Neural cell (in vitro differentiated cells): ENCODE data around the gene GH1. TPM values are rescaled to one million over a fixed set of nuclear protein-coding genes. Genes with fewer than 3 reads are reported as not detected.
"Not testable (repeated sequence)": the region's sequence is repeated elsewhere in the genome, so short reads cannot be mapped to it uniquely, and the experiment has no call there.

Experiments
- H2AFZ ChIP-seq: fragments of 200-600, 300-800 bp; sonication (generic), shearing (Covaris generic); 2 replicates; pipeline ENCODE4 v1.6.0; 2014; ENCODE audit warnings: low read depth, mild to moderate bottlenecking, antibody characterized with exemption, low read length, moderate library complexity
- H3F3A ChIP-seq: fragments of 200-600 bp; shearing (Covaris generic); 2 replicates; pipeline ENCODE4 v1.6.1; 2016; ENCODE audit warnings: mild to moderate bottlenecking, moderate library complexity, mixed read lengths, antibody characterized with exemption, low read length; ENCODE audit not compliant: insufficient read depth, poor library complexity, severe bottlenecking
- H3K27ac ChIP-seq: fragments of 200-600, 300-800 bp; sonication (generic), shearing (Covaris generic); 2 replicates; pipeline ENCODE4 v1.5.1; 2014; ENCODE audit warnings: mild to moderate bottlenecking, low read length, moderate library complexity
- H3K27me3 ChIP-seq: fragments of 300-800, 200-600 bp; sonication (generic), shearing (Covaris generic); 2 replicates; pipeline ENCODE4 v1.6.0; 2014; ENCODE audit warnings: mild to moderate bottlenecking, low read depth, low read length, moderate library complexity; ENCODE audit not compliant: insufficient read depth
- H3K36me3 ChIP-seq: fragments of 300-800, 200-600 bp; sonication (generic), shearing (Covaris generic); 2 replicates; pipeline ENCODE4 v1.5.1; 2014; ENCODE audit warnings: mild to moderate bottlenecking, antibody characterized with exemption, low read length, moderate library complexity; ENCODE audit not compliant: insufficient read depth
- H3K4me2 ChIP-seq: fragments of 300-800, 200-600 bp; sonication (generic), shearing (Covaris generic); 2 replicates; pipeline ENCODE4 v1.6.0; 2014; ENCODE audit warnings: mild to moderate bottlenecking, low read length
- H3K4me3 ChIP-seq: fragments of 300-800, 200-600 bp; sonication (generic), shearing (Covaris generic); 2 replicates; pipeline ENCODE4 v1.5.1; 2014; ENCODE audit warnings: mild to moderate bottlenecking, low read length, moderate library complexity
- H3K79me2 ChIP-seq: fragments of 200-600 bp; shearing (Covaris generic); replicated peaks from 2 replicates; pipeline ENCODE4 v1.6.0; 2014; ENCODE audit warnings: mild to moderate bottlenecking, low read length, moderate library complexity; ENCODE audit not compliant: insufficient read depth
- H3K9ac ChIP-seq: fragments of 300-800, 200-600 bp; sonication (generic), shearing (Covaris generic); 2 replicates; pipeline ENCODE4 v1.6.1; 2016; ENCODE audit warnings: mild to moderate bottlenecking, low read length, mixed read lengths
- H3K9me2 ChIP-seq: fragments of 200-600 bp; shearing (Covaris generic); 2 replicates; pipeline ENCODE4 v1.6.1; 2016; ENCODE audit warnings: mild to moderate bottlenecking, low read length, mixed read lengths; ENCODE audit not compliant: insufficient read depth
- H3K9me3 ChIP-seq: fragments of 200-600, 300-800 bp; sonication (generic), shearing (Covaris generic); 2 replicates; pipeline ENCODE4 v1.6.1; 2016; ENCODE audit warnings: mild to moderate bottlenecking, mixed run types, low read length, moderate library complexity, mixed read lengths
- H4K20me1 ChIP-seq: fragments of 200-600 bp; shearing (Covaris generic); 2 replicates; pipeline ENCODE4 v1.6.1; 2016; ENCODE audit warnings: mild to moderate bottlenecking, mixed run types; ENCODE audit not compliant: insufficient read depth
- CTCF ChIP-seq: fragments of 450-650 bp; IDR thresholded peaks from 2 replicates; pipeline ENCODE4 v1.5.1; 2014; ENCODE audit warnings: antibody characterized with exemption, mild to moderate bottlenecking, moderate library complexity; ENCODE audit not compliant: poor library complexity, severe bottlenecking
- EP300 ChIP-seq: fragments of 450-650 bp; conservative IDR thresholded peaks from 2 replicates; pipeline ENCODE4 v1.6.1; 2014; ENCODE audit warnings: antibody characterized with exemption, mild to moderate bottlenecking, moderate library complexity; ENCODE audit not compliant: poor library complexity, severe bottlenecking
- EZH2 ChIP-seq: fragments of 200-600, 300-800 bp; shearing (Covaris generic), sonication (generic); IDR thresholded peaks from 2 replicates; pipeline ENCODE4 v1.6.1; 2014; ENCODE audit warnings: antibody characterized with exemption, low read length, borderline replicate concordance, mild to moderate bottlenecking; ENCODE audit not compliant: insufficient read depth, poor library complexity, severe bottlenecking
- MXI1 ChIP-seq: fragments of 450-650 bp; conservative IDR thresholded peaks from 2 replicates; pipeline ENCODE4 v1.6.1; 2014; ENCODE audit warnings: antibody characterized with exemption, mild to moderate bottlenecking; ENCODE audit not compliant: poor library complexity, severe bottlenecking
- POLR2AphosphoS5 ChIP-seq: IDR thresholded peaks from 2 replicates; pipeline ENCODE4 v1.6.1; 2012
- RAD21 ChIP-seq: fragments of 450-650 bp; conservative IDR thresholded peaks from 2 replicates; pipeline ENCODE4 v1.6.1; 2014; ENCODE audit warnings: antibody characterized with exemption, mild to moderate bottlenecking, moderate library complexity
- REST ChIP-seq: IDR thresholded peaks from 2 replicates; pipeline ENCODE4 v1.6.1; 2012; ENCODE audit warnings: borderline replicate concordance
- SMC3 ChIP-seq: fragments of 450-650 bp; conservative IDR thresholded peaks from 2 replicates; pipeline ENCODE4 v1.6.1; 2014; ENCODE audit warnings: antibody characterized with exemption, mild to moderate bottlenecking, moderate library complexity; ENCODE audit not compliant: poor library complexity
- TAF1 ChIP-seq: IDR thresholded peaks from 2 replicates; pipeline ENCODE4 v1.6.1; 2012; ENCODE audit warnings: low read depth
- polyA plus RNA-seq: library from polyadenylated mRNA; depleted of rRNA; stranded (reverse); fragments of >200 nt; gene quantifications from 2 replicates; pipeline ENCODE4 v1.2.3, GENCODE V29; 2014

Gene GH1
- polyA plus RNA-seq, 1 donor from 2014 or later = not detected

GRCh38 chr17:63880706-63881105 lies 37.9 kb downstream of the GH1 start:
- Histone ChIP-seq H3K4me2 (no peak overlapping the region), H3K9me3 (no peaks in the 10 kb centered on the region), H3K27me3 (no peaks in the 10 kb centered on the region), H3K27ac (no peak overlapping the region), H3K9me2 (no peaks in the 10 kb centered on the region), H3K36me3 (no peaks in the 10 kb centered on the region), H3K4me3 (no peak overlapping the region), H4K20me1 (no peaks in the 10 kb centered on the region), H2AFZ (no peak overlapping the region), H3K79me2 (no peaks in the 10 kb centered on the region), H3K9ac (no peak overlapping the region), H3F3A (no peaks in the 10 kb centered on the region)
- TF ChIP-seq MXI1 (no peak), SMC3 (no peak), POLR2AphosphoS5 (no peak), REST (no peak), EP300 (no peak), EZH2 (no peak), TAF1 (no peak), RAD21 (no peak), CTCF (no peak)

- not testable (repeated sequence) for H2AFZ ChIP-seq, H4K20me1 ChIP-seq, H3K9me3 ChIP-seq, H3K4me3 ChIP-seq, H3K4me2 ChIP-seq, H3K9me2 ChIP-seq, H3K36me3 ChIP-seq, H3K79me2 ChIP-seq, H3K9ac ChIP-seq, H3K27ac ChIP-seq, H3K27me3 ChIP-seq, H3F3A ChIP-seq
These were observed 40.2 kb downstream of the GH1 start for GRCh38 chr17:63878413-63878812.

GRCh38 chr17:63874693-63875092 lies 43.9 kb downstream of the GH1 start:
- H3F3A ChIP-seq, H3K36me3 ChIP-seq, H3K4me2 ChIP-seq, H3K27me3 ChIP-seq, H3K4me3 ChIP-seq, H3K9me2 ChIP-seq, H3K9ac ChIP-seq, H3K9me3 ChIP-seq, H4K20me1 ChIP-seq, H2AFZ ChIP-seq, H3K79me2 ChIP-seq, H3K27ac ChIP-seq: not testable (repeated sequence)

- not testable (repeated sequence) for H3K9me2 ChIP-seq, H3K27me3 ChIP-seq, H3F3A ChIP-seq, H3K4me2 ChIP-seq, H3K36me3 ChIP-seq, H3K79me2 ChIP-seq, H4K20me1 ChIP-seq, H3K4me3 ChIP-seq, H2AFZ ChIP-seq, H3K9ac ChIP-seq, H3K27ac ChIP-seq, H3K9me3 ChIP-seq
These were observed 44.5 kb downstream of the GH1 start for GRCh38 chr17:63874061-63874626.

GRCh38 chr17:63873577-63873976 lies 45.1 kb downstream of the GH1 start, which contains the start of gene CSH2:
CSH2 (minus strand) TSS chr17:63873677; CDS start chr17:63873614, 63 bp downstream.
- H3K27ac ChIP-seq, H3K4me2 ChIP-seq, H3K9me2 ChIP-seq, H3K79me2 ChIP-seq, H3K27me3 ChIP-seq, H4K20me1 ChIP-seq, H2AFZ ChIP-seq, H3K4me3 ChIP-seq, H3K9me3 ChIP-seq, H3K9ac ChIP-seq, H3K36me3 ChIP-seq, H3F3A ChIP-seq: not testable (repeated sequence)
